ENCODE measurements around the gene EHMT1.

The EHMT1 gene

DNA sequence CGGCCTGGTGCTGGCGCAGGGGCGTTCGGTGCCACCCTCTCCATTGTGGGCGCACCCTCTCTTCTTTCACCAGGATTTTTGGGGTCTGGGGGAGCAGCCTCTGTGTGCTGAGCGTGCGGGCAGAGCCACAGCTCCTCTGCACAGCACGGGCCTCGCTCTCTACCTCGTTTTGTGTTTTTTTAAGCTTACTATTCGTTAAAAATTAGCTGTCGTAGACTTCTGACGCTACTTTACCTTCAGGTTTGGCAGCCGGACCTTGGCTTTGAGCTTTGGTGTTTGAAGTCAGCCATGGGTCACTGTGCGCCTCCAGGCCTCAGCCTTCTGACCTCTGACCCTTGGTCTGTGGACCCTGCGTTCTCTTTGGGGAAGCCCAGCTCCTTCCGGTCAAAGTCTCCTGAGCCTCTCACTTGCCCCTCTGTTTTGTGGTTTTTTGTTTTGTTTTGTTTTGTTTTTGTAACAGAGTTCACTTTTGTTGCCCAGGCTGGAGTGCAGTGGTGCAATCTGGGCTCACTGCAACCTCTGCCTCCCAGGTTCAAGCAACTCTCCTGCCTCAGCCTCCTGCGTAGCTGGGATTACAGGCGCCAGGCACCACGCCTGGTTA is 170.6 kb downstream of the EHMT1 start:
- no peak overlapping the region for H2AFZ ChIP-seq (ENCODE audit: low read length)
- peaks cover 7% of the 10 kb centered on the region for H3K4me1 ChIP-seq (ENCODE audit: insufficient read depth, low read length, poor library complexity, severe bottlenecking)
- H3K9me3 ChIP-seq (ENCODE audit: insufficient read depth, low read depth, low read length): no peaks in the 10 kb centered on the region
- H4K20me1 ChIP-seq (ENCODE audit: insufficient read depth, low read length, poor library complexity, severe bottlenecking): no peaks in the 10 kb centered on the region
- no peaks in the 10 kb centered on the region for H3K79me2 ChIP-seq (ENCODE audit: insufficient read depth, low read length)
- H3K4me2 ChIP-seq (ENCODE audit: low read depth, low read length, poor library complexity, severe bottlenecking): no peak overlapping the region
- H3K9me2 ChIP-seq (replicated peaks; ENCODE audit: low read depth, low read length): no peaks in the 10 kb centered on the region
- H3K4me3 ChIP-seq (ENCODE audit: low read length, poor library complexity, severe bottlenecking): no peak overlapping the region
- no peaks in the 10 kb centered on the region for H3K27me3 ChIP-seq (ENCODE audit: insufficient read depth, low read length, poor library complexity, severe bottlenecking)
- TF ChIP-seq EZH2phosphoT487 (IDR thresholded peaks at IDR 0.05; ENCODE audit: borderline replicate concordance) (no peak), CTCF (conservative IDR thresholded peaks at IDR 0.05; ENCODE audit: low read length) (no peak)
- no peaks in the 10 kb centered on the region for H3F3A ChIP-seq (ENCODE audit: low read depth)
- peaks cover 62% of the 10 kb centered on the region; the same call in 1 of the 2 replicates for H3K36me3 ChIP-seq (ENCODE audit: insufficient read depth, low read length)
- no peak overlapping the region for H3K9ac ChIP-seq (ENCODE audit: low read depth, low read length, poor library complexity, severe bottlenecking)

DNA sequence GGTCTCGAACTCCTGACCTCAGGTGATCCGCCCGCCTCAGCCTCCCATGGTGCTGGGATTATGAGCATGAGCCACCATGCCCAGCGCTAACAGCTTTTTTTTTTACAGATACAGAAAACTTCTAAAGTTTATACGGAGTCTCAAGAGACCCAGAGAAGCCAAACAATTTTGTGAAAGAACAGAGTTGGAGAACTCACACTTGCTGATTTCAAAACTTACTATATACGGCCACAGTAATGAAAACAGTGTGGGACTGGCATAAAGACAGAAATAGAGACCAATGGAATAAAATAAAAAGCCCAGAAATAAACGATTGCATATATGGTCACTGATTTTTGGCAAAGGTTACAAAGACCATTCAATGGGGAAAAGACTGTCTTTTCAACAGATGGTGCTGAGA is 173.1 kb downstream of the EHMT1 start:
- H3K9me2 ChIP-seq (replicated peaks; ENCODE audit: low read depth, low read length): no peaks in the 10 kb centered on the region
- H3K4me3 ChIP-seq (ENCODE audit: low read length, poor library complexity, severe bottlenecking): no peak overlapping the region
- TF ChIP-seq EZH2phosphoT487 (IDR thresholded peaks at IDR 0.05; ENCODE audit: borderline replicate concordance): no peak
- TF ChIP-seq CTCF (conservative IDR thresholded peaks at IDR 0.05; ENCODE audit: low read length): no peak
- H4K20me1 ChIP-seq (ENCODE audit: insufficient read depth, low read length, poor library complexity, severe bottlenecking): no peaks in the 10 kb centered on the region
- H2AFZ ChIP-seq (ENCODE audit: low read length): no peak overlapping the region
- H3F3A ChIP-seq (ENCODE audit: low read depth): no peaks in the 10 kb centered on the region
- no peak overlapping the region for H3K9ac ChIP-seq (ENCODE audit: low read depth, low read length, poor library complexity, severe bottlenecking)
- no peaks in the 10 kb centered on the region for H3K79me2 ChIP-seq (ENCODE audit: insufficient read depth, low read length)
- H3K36me3 ChIP-seq (ENCODE audit: insufficient read depth, low read length): peaks cover 58% of the 10 kb centered on the region; the same call in 1 of the 2 replicates
- H3K27me3 ChIP-seq (ENCODE audit: insufficient read depth, low read length, poor library complexity, severe bottlenecking): no peaks in the 10 kb centered on the region
- no peaks in the 10 kb centered on the region for H3K9me3 ChIP-seq (ENCODE audit: insufficient read depth, low read depth, low read length)
- H3K4me1 ChIP-seq (ENCODE audit: insufficient read depth, low read length, poor library complexity, severe bottlenecking): no peaks in the 10 kb centered on the region
- no peak overlapping the region for H3K4me2 ChIP-seq (ENCODE audit: low read depth, low read length, poor library complexity, severe bottlenecking)

- Histone ChIP-seq H3K79me2 (ENCODE audit: insufficient read depth, low read length) (no peaks in the 10 kb centered on the region), H3K27me3 (ENCODE audit: insufficient read depth, low read length, poor library complexity, severe bottlenecking) (no peaks in the 10 kb centered on the region), H4K20me1 (ENCODE audit: insufficient read depth, low read length, poor library complexity, severe bottlenecking) (no peaks in the 10 kb centered on the region), H3K9ac (ENCODE audit: low read depth, low read length, poor library complexity, severe bottlenecking) (no peak overlapping the region), H2AFZ (ENCODE audit: low read length) (no peak overlapping the region), H3K4me2 (ENCODE audit: low read depth, low read length, poor library complexity, severe bottlenecking) (no peak overlapping the region), H3K4me3 (ENCODE audit: low read length, poor library complexity, severe bottlenecking) (no peak overlapping the region), H3F3A (ENCODE audit: low read depth) (no peaks in the 10 kb centered on the region), H3K9me3 (ENCODE audit: insufficient read depth, low read depth, low read length) (no peaks in the 10 kb centered on the region), H3K4me1 (ENCODE audit: insufficient read depth, low read length, poor library complexity, severe bottlenecking) (no peaks in the 10 kb centered on the region), H3K36me3 (ENCODE audit: insufficient read depth, low read length) (peaks cover 54% of the 10 kb centered on the region; the same call in 1 of the 2 replicates), H3K9me2 (replicated peaks; ENCODE audit: low read depth, low read length) (no peaks in the 10 kb centered on the region)
- TF ChIP-seq CTCF (conservative IDR thresholded peaks at IDR 0.05; ENCODE audit: low read length): no peak
- no peak for TF ChIP-seq EZH2phosphoT487 (IDR thresholded peaks at IDR 0.05; ENCODE audit: borderline replicate concordance)
These were observed 174.5 kb downstream of the EHMT1 start for GRCh38 chr9:137793196-137793841.

Data from Loucy (cell line).